Measurements from ENCODE around the gene DNAJB4. TPM values are rescaled to one million over a fixed set of nuclear protein-coding genes. Genes with fewer than 3 reads are reported as not detected.
"Not testable (repeated sequence)": the region's sequence is repeated elsewhere in the genome, so short reads cannot be mapped to it uniquely, and the experiment has no call there.

Gene DNAJB4
- total RNA-seq, 1 experiment from 2014 or later = 22.5 TPM

- in situ Hi-C loops (cut with HindIII; ENCODE audit: low pct_unique_long_range_greater_than_20kb, low sequenced_read_pairs); DNase-seq (ENCODE audit: low read depth): not testable (repeated sequence)
Observed at GRCh38 chr1:78021134-78021533, 16.4 kb downstream of the DNAJB4 start.

DNA sequence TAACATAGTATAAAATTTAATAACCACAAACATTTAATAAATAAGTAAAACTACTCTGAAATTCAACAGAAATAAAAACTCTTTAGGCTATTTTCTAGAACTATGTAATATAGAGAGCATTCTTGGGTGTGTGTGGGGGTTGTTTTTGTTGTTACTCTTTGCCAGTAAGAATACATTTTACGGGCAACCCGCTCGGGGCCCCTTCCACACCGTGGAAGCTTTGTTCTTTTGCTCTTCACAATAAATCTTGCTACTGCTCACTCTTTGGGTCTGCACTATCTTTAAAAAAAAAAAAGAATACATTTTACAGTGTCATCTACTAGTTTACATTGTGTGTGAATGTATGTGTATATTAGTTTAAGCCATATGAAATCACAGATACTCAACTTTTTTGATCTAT, 25.1 kb downstream of the DNAJB4 start:
- no peak for DNase-seq (ENCODE audit: low read depth)
- in situ Hi-C loops (cut with HindIII; ENCODE audit: low pct_unique_long_range_greater_than_20kb, low sequenced_read_pairs) = no loop called here

- in situ Hi-C loops (cut with HindIII; ENCODE audit: low pct_unique_long_range_greater_than_20kb, low sequenced_read_pairs) = no loop called here
- no peak for DNase-seq (ENCODE audit: low read depth)
Observed at GRCh38 chr1:78032996-78033796, 28.5 kb downstream of the DNAJB4 start.

DNA sequence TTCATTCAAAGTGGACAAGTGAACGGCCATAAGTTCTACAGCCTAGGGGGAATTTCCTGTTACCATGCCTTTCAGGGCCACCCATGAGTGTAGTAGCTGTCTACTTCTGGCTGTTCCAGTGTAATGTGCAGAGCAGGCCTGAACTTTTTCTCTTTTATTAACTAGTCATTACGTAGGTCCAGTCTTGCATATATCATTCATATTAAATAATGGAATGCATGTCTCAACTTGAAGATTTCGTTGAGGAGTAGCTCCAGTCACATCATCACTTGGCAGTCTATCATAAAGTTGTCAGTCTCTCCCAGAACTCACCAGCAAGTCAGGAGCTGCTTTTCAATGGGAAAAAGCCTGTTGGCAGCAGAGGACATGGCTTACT, 29.0 kb downstream of the DNAJB4 start:
- in situ Hi-C loops (cut with HindIII; ENCODE audit: low pct_unique_long_range_greater_than_20kb, low sequenced_read_pairs) = no loop called here
- no peak for DNase-seq (ENCODE audit: low read depth)

DNA sequence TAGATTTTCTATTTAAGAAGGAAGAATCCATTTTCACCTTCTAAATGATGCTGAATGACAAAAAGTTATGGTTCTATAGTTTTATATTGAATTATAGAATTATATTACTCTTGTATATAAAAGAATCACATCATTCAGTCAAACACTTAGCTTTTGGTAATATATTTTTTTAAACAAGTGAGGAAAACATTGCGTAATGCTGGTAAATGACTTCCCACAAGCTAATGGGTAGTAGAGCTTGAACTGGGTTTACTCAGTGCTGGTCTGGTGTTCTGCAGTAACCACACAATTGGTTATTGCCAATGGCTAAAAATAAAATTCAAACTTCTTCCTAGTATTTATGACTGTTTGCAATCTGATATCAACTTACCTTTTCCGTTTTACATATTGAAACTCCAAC, 30.4 kb downstream of the DNAJB4 start:
- DNase-seq (ENCODE audit: low read depth) = no peak
- in situ Hi-C loops (cut with HindIII; ENCODE audit: low pct_unique_long_range_greater_than_20kb, low sequenced_read_pairs) = no loop called here

GRCh38 chr1:78036450-78036849, 31.7 kb downstream of the DNAJB4 start:
- in situ Hi-C loops (cut with HindIII; ENCODE audit: low pct_unique_long_range_greater_than_20kb, low sequenced_read_pairs) = no loop called here
- no peak for DNase-seq (ENCODE audit: low read depth)

- DNase-seq (ENCODE audit: low read depth) = no peak
- in situ Hi-C loops (cut with HindIII; ENCODE audit: low pct_unique_long_range_greater_than_20kb, low sequenced_read_pairs) = no loop called here
Observed at GRCh38 chr1:78038071-78038470, 33.3 kb downstream of the DNAJB4 start.

DNA sequence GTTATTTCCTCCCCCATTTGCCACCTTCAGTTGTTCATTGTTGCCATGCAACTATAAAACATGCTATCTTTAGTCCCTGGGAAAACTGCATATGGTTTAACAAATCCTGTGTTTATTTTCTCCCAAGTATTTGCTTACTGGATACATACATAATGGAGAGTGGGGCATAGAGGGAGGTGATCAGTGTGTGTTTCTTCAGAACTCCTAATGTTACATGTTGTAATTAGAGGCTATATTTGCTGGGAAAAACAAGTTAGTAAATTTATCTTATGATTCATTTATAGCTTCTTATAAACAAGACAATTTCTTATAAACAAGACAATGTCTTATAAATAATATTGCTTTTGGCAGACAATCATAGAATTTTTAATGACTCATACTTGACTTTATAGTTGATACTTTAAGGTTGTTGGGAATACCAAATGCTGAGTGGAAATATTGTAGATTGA, 33.8 kb downstream of the DNAJB4 start:
- DNase-seq (ENCODE audit: low read depth) = no peak
- in situ Hi-C loops (cut with HindIII; ENCODE audit: low pct_unique_long_range_greater_than_20kb, low sequenced_read_pairs) = no loop called here

DNA sequence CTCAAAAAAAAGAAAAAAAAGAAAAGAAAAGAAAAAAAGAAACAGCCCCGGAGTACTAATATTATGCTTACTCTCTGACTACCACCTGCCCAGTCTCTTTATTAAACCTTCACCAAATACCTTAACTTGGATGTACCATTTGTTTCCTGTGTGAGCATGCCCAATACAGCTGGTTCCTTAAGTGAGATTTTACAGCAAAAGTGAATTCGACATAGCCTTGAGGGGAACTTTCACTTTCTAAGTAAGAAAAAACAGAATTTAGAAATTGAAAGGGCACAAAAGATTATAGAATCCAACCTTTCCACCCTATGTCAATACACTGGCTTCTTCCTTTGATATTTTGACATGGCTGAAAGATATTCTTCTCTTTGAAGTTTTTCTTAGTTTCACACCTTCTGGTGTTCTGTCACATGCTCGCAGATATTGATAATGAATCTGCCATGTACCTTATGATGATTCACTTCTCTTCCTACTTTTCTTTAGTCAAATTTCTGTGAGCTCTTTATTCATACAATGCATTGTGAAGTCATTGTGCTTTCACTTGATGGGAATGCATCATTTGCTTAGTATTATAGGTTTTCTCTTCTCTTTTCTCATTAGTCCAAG, 35.8 kb downstream of the DNAJB4 start:
- DNase-seq (ENCODE audit: low read depth) = no peak
- in situ Hi-C loops (cut with HindIII; ENCODE audit: low pct_unique_long_range_greater_than_20kb, low sequenced_read_pairs) = no loop called here

DNA sequence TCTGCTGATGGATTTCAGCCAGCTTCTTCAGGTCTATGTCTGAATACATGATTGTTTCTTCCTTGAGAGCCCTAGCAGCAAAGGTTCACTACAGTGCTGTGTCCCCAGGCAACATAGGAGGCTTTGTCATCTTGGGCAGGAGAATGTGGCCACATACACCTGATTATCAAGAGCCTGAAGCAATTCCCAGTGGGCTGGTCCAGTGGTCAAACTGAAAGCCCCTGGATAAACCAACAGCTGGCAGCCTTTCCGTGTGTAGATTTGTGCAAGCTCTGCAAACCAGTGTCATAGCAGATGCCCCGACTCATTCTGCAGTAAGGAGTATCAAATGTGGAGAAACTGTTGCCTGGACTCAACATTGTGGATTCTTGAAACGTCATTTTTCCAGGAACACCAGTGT, 38.7 kb downstream of the DNAJB4 start:
- in situ Hi-C loops (cut with HindIII; ENCODE audit: low pct_unique_long_range_greater_than_20kb, low sequenced_read_pairs) = no loop called here
- no peak for DNase-seq (ENCODE audit: low read depth)

GRCh38 chr1:78044796-78045562, 40.2 kb downstream of the DNAJB4 start:
- no peak for DNase-seq (ENCODE audit: low read depth)
- in situ Hi-C loops (cut with HindIII; ENCODE audit: low pct_unique_long_range_greater_than_20kb, low sequenced_read_pairs) = no loop called here

DNA sequence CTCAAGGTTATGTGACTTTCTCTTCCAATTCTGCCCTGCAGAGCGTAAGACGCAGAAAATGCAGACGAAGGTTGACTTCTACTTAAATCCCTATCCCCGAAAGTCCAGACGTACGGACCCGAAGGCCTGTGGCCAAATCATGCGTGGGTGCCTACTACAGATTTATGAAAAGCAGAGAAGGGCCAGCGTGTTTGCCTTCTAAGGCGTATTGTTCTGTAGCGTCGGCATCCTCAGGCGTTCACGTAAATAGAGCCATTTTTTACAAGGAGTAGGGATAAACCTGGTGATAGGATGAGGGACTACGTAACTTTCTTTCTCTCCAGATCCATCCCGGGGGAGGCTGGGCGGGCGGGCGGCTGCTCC, 40.8 kb downstream of the DNAJB4 start:
- DNase-seq (ENCODE audit: low read depth) = no peak
- in situ Hi-C loops (cut with HindIII; ENCODE audit: low pct_unique_long_range_greater_than_20kb, low sequenced_read_pairs) = no loop called here

DNA sequence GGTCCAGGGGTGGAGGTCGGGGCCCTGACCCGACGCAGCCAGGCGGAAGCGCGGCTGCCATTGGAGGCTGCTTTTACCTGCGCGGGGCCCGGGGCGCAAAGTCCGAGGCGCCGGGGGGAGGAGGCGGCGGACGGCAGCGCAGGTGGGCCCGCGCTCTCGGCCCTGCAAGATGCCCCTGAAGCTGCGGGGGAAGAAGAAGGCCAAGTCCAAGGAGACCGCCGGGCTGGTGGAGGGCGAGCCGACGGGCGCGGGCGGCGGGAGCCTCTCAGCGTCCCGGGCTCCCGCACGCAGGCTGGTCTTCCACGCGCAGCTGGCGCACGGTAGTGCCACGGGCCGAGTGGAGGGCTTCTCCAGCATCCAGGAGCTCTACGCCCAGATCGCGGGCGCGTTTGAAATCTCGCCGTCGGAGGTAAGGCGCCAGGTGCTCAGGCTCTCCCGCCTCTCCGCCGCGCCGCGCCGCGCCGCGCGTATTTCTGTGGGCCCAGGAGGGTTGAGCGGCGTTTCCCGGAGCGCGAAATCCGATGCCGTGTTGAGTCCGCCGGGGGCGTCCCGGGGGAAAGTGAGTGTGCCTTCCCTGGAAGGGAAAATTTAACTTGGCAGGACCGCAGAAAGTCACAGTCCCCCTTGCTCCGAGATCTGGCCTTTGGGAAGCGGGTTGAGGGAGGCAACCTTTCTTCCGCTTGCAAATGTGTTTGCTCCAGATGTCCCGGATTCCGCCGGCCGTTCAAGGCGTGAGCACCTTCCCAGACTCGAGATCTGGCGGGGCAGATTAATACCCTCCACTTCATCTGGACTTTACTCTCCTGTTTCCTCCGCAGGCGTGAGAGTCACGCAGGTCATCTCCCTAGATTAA, 41.4 kb downstream of the DNAJB4 start, which contains the start of gene GIPC2:
GIPC2 (plus strand) TSS at position 41 of the 853 bp plus-strand sequence; CDS start at position 170, 129 bp downstream.
- no peak for DNase-seq (ENCODE audit: low read depth)
- in situ Hi-C loops (cut with HindIII; ENCODE audit: low pct_unique_long_range_greater_than_20kb, low sequenced_read_pairs) = no loop called here

DNA sequence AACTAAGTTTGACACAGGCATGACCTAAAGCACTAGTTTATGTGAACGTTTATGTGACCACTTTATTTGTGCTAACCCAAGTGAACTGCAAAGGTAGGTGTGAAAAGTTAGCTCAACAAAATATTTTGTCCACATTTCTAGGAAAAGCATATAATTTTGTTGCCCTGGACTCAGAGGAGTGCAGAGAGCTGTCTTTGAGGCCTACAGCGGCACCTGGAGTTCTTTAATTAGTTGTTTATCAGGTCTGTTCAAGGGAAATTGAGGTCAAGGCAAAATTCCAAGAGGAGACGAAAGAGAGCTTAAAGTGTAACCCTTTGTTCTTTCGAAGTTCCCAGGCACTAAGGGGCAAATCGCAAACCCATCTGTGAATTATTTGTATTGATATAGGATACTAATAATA, 42.4 kb downstream of the DNAJB4 start:
- DNase-seq (ENCODE audit: low read depth) = no peak
- in situ Hi-C loops (cut with HindIII; ENCODE audit: low pct_unique_long_range_greater_than_20kb, low sequenced_read_pairs) = no loop called here

GRCh38 chr1:78047631-78048030, 42.9 kb downstream of the DNAJB4 start:
- in situ Hi-C loops (cut with HindIII; ENCODE audit: low pct_unique_long_range_greater_than_20kb, low sequenced_read_pairs) = no loop called here
- no peak for DNase-seq (ENCODE audit: low read depth)

DNA sequence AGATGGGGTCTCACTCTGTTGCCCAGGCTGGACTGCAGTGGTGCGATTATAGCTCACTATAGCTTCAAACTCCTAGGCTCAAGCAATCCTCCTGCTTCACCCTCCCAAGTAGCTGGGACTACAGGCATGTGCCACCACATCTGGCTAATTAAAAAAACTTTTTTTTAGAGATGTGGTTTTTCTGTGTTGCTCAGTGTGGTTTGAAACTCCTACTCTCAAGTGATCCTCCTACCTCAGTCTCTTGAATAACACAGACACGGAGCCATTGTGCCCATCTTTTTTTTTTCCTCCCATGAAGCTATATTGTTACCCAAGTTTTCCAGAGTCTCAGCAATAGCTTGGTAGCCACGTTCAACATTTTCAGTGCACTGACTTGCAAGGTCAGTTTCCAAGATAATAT, 43.7 kb downstream of the DNAJB4 start:
- DNase-seq (ENCODE audit: low read depth) = no peak
- in situ Hi-C loops (cut with HindIII; ENCODE audit: low pct_unique_long_range_greater_than_20kb, low sequenced_read_pairs) = no loop called here

- DNase-seq (ENCODE audit: low read depth) = no peak
- in situ Hi-C loops (cut with HindIII; ENCODE audit: low pct_unique_long_range_greater_than_20kb, low sequenced_read_pairs) = no loop called here
Observed at GRCh38 chr1:78049396-78049795, 44.7 kb downstream of the DNAJB4 start.

DNA sequence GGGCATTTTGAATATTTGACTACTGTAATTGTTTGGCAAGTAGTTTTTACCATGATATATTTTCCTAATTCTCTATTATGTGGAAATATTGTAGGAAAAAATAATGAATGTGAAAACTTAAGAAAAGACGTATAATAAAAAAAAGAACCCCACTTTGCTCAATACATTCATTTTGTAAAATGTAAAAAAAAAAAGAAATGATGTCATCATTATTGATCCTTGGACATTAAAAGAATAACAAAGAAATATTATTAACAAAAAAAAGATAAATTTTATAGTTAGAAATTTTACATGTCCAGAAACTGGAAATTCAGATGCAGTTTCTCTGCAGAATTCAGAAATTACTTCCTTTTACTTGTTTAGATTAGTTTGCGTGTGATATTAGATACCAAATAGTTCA, 46.3 kb downstream of the DNAJB4 start:
- in situ Hi-C loops (cut with HindIII; ENCODE audit: low pct_unique_long_range_greater_than_20kb, low sequenced_read_pairs) = no loop called here
- DNase-seq (ENCODE audit: low read depth) = no peak

Data from Caki2 (cell line).